Neural crest cell (in vitro differentiated cells): ENCODE results near the gene RHBDL2. TPM values are rescaled to one million over a fixed set of nuclear protein-coding genes. Genes with fewer than 3 reads are reported as not detected.
"Not testable (repeated sequence)": the region's sequence is repeated elsewhere in the genome, so short reads cannot be mapped to it uniquely, and the experiment has no call there.

Experiments used
- DNase-seq: peaks from one replicate; pipeline ENCODE4 v3.0.0; 2021; ENCODE audit warnings: low read depth, mixed read lengths, low spot score
- H3K27ac Mint-ChIP-seq: one replicate; pipeline ENCODE4 v1.8.0; 2021; ENCODE audit warnings: mild to moderate bottlenecking, mixed read lengths; ENCODE audit not compliant: unreplicated experiment
- H3K27me3 Mint-ChIP-seq: 2 replicates; pipeline ENCODE4 v1.8.0; 2021; ENCODE audit warnings: low read depth, mild to moderate bottlenecking, mixed read lengths
- H3K36me3 Mint-ChIP-seq: 2 replicates; pipeline ENCODE4 v1.8.0; 2021; ENCODE audit warnings: low read depth, mild to moderate bottlenecking, mixed read lengths
- H3K4me1 Mint-ChIP-seq: 2 replicates; pipeline ENCODE4 v1.8.0; 2021; ENCODE audit warnings: mixed read lengths
- H3K4me3 Mint-ChIP-seq: one replicate; pipeline ENCODE4 v1.8.0; 2021; ENCODE audit warnings: mild to moderate bottlenecking, mixed read lengths
- H3K9me3 Mint-ChIP-seq: 2 replicates; pipeline ENCODE4 v1.8.0; 2021; ENCODE audit warnings: mixed read lengths
- total RNA-seq: library from RNA; stranded (reverse); gene quantifications from 2 replicates; pipeline ENCODE4 v1.2.1, GENCODE V29; 2021
- TF ChIP-seq, protein P1 (sequence below): fragments of 200-600 bp; sonication (generic); conservative IDR thresholded peaks from 2 replicates; pipeline ENCODE4 v1.5.0; 2021; ENCODE audit warnings: antibody characterized with exemption, mild to moderate bottlenecking

The RHBDL2 gene
- total RNA-seq, 1 donor from 2014 or later, result not detected

DNA sequence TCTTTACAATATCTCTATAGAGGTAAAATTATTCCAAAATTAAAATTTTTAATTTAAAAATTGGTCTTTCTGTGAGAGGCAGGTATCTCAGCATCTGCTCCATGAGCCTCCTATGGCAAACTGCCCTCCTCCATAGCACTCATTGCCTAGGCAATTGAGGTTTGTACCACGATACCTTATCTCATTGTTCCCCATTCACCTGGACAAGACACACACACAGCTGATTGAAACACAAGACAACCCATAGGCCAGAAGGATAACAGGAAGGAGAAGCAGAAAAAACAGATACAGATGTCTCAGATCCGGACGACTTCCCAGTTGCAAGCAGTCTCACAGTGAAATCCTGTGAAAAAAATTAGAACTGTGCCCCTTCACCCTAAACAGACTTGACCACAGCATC lies 24.3 kb downstream of the RHBDL2 start:
- Mint-ChIP-seq H3K27ac (no peak overlapping the region), H3K27me3 (no peaks in the 10 kb centered on the region), H3K36me3 (no peaks in the 10 kb centered on the region), H3K4me1 (no peaks in the 10 kb centered on the region), H3K9me3 (no peaks in the 10 kb centered on the region), H3K4me3 (no peak overlapping the region)
- TF ChIP-seq, protein P1, sequence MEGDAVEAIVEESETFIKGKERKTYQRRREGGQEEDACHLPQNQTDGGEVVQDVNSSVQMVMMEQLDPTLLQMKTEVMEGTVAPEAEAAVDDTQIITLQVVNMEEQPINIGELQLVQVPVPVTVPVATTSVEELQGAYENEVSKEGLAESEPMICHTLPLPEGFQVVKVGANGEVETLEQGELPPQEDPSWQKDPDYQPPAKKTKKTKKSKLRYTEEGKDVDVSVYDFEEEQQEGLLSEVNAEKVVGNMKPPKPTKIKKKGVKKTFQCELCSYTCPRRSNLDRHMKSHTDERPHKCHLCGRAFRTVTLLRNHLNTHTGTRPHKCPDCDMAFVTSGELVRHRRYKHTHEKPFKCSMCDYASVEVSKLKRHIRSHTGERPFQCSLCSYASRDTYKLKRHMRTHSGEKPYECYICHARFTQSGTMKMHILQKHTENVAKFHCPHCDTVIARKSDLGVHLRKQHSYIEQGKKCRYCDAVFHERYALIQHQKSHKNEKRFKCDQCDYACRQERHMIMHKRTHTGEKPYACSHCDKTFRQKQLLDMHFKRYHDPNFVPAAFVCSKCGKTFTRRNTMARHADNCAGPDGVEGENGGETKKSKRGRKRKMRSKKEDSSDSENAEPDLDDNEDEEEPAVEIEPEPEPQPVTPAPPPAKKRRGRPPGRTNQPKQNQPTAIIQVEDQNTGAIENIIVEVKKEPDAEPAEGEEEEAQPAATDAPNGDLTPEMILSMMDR, result no peak
- DNase-seq, result no peak

DNA sequence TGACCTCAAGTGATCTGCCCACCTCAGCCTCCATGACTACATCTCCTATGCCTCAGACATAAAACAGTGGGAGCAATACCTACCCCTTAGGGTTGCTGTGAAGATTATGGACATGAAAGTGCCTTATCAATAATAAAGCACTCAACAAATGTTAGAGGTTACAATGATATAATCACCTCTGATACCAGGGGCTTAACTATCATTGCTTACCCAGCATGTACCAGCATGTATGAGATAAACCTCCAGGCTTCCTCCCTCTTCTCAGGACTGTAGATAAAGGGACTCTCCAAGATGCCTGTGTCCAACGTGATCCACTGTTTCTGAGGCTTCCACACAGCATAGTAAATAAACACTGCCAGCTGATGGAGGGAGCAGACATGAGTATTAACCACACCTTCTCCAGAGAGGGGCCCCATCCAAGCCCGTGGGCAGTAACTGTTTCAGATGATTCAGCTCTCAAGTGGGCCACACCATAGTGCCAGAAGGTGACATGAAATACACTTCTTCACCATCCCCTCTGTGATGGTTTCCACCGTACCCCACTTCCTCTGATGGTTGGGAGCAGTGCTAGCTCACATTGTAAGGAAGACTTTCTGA lies 26.2 kb downstream of the RHBDL2 start:
- Mint-ChIP-seq H3K9me3 (no peaks in the 10 kb centered on the region), H3K27ac (no peak overlapping the region), H3K36me3 (no peaks in the 10 kb centered on the region), H3K4me1 (no peaks in the 10 kb centered on the region), H3K4me3 (no peak overlapping the region), H3K27me3 (no peaks in the 10 kb centered on the region)
- no peak for DNase-seq
- TF ChIP-seq, protein P1, result no peak

DNA sequence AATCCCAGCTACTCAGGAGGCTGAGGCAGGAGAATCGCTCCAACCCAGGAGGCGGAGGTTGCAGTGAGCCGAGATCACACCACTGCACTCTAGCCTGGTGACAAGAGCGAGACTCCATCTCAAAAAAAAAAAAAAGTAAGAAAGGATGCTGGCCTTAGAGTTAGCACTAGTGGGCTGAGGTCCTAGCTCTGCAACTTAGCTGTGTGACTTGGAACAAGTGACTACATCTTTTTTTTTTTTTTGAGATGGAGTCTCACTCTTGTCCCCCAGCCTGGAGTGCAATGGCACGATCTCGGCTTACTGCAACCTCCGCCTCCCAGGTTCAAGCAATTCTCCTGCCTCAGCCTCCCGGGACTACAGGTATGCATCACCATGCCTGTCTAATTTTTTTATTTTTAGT lies 26.7 kb downstream of the RHBDL2 start:
- not testable (repeated sequence) for H3K27ac Mint-ChIP-seq, DNase-seq, H3K27me3 Mint-ChIP-seq, H3K36me3 Mint-ChIP-seq, H3K4me1 Mint-ChIP-seq, H3K4me3 Mint-ChIP-seq, H3K9me3 Mint-ChIP-seq

DNA sequence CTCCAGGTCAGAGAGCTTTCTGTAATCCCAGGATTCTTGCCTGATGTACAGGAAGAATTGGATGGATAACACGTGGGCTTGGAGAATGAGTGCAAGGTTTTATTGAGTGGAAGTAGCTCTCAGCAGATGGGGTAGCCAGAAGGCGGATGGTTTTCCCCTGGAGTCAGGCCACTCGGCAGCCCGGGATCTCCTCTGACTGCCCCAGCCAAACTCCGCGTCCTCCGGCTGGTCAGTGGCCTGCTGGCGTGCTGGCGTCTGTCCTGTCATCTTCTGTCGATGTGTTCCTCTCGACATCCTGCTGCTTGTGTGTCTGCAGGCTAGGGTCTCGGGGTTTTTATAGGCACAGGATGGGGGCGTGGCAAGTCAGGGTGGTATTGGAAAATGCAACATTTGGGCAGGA lies 32.8 kb downstream of the RHBDL2 start:
- Mint-ChIP-seq H3K27ac (no peak overlapping the region), H3K36me3 (peaks cover 7% of the 10 kb centered on the region), H3K9me3 (peaks cover 4% of the 10 kb centered on the region), H3K4me3 (no peak overlapping the region), H3K4me1 (no peaks in the 10 kb centered on the region), H3K27me3 (no peaks in the 10 kb centered on the region)
- no peak for DNase-seq
- TF ChIP-seq, protein P1, result no peak

DNA sequence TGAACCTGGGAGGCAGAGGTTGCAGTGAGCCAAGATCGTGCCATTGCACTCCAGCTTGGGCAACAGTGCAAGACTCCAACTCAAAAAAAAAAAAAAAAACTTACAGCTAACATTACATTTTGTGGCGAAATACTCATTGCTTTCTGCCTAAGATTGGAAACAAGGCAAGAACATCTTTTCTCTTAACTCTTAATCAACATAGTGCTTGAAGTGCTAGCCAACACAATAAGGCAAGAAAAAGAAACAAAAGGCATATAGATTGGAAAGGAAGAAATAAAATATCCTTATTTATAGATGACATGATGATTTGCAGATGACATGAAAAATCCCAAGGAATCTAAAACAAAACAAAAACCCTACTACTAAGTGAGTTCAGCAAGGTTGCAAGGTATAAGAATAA lies 35.6 kb downstream of the RHBDL2 start:
- H3K4me3 Mint-ChIP-seq, result no peak overlapping the region
- no peak for DNase-seq
- H3K4me1 Mint-ChIP-seq, result no peaks in the 10 kb centered on the region
- H3K36me3 Mint-ChIP-seq, result peaks cover 13% of the 10 kb centered on the region
- TF ChIP-seq, protein P1, result no peak
- H3K27ac Mint-ChIP-seq, result no peak overlapping the region
- H3K9me3 Mint-ChIP-seq, result peaks cover 4% of the 10 kb centered on the region
- no peaks in the 10 kb centered on the region for H3K27me3 Mint-ChIP-seq

DNA sequence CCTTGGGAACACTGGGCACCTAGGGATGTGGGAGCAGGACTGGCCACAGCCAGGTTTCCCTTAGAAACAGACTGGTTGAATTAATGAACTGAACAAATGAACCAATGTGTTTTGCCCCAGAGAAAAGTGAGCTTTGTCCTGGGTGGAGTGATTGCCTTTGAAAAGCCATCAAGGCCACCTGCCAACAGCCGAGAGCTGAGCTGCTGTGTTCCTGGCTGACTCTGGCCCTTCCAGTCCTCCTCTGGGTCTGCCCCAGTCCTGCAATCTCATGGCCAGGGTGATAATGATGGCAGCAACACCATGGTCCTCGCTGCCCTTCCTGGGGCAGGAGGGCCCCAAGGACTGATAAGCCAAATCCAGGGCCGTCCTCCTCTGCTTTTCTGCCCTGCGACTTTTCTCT lies 42.1 kb downstream of the RHBDL2 start:
- H3K36me3 Mint-ChIP-seq, result peaks cover 6% of the 10 kb centered on the region
- no peak overlapping the region for H3K27ac Mint-ChIP-seq
- no peak for DNase-seq
- no peaks in the 10 kb centered on the region for H3K27me3 Mint-ChIP-seq
- TF ChIP-seq, protein P1, result no peak
- H3K4me3 Mint-ChIP-seq, result no peak overlapping the region
- no peaks in the 10 kb centered on the region for H3K9me3 Mint-ChIP-seq
- no peaks in the 10 kb centered on the region for H3K4me1 Mint-ChIP-seq
